Adrenal gland (tissue), 12 donors: ENCODE measurements around the gene PAK5. TPM values are rescaled to one million over a fixed set of nuclear protein-coding genes. Genes with fewer than 3 reads are reported as not detected.

Experiments used
- DNase-seq, 7 donors: peaks; one replicate each; pipeline ENCODE4 v3.0.0-alpha.2; 2019 to 2020
- H3K27ac ChIP-seq, 5 donors: fragments of 200-600 bp; sonication (generic) in 4 of 5; 1 replicate in 3 of 5; 2 replicates in 2 of 5; pipeline versions ENCODE4 v1.5.1 to v1.8.0; 2016 to 2020; ENCODE audit warnings: mild to moderate bottlenecking in 1 of 5
- H3K27me3 ChIP-seq: fragments of 200-600 bp; 2 replicates; pipeline ENCODE4 v1.8.0; 2021
- H3K36me3 ChIP-seq, 2 donors: fragments of 200-600 bp; replicated peaks in 1 of 2; 1 replicate in 1 of 2; 2 replicates in 1 of 2; pipeline versions ENCODE4 v1.5.1 to v1.8.0; 2018 to 2022
- H3K4me1 ChIP-seq, 2 donors: fragments of 200-600 bp; replicated peaks in 1 of 2; 1 replicate in 1 of 2; 2 replicates in 1 of 2; pipeline versions ENCODE4 v1.5.1 to v1.8.0; 2018 to 2021
- H3K4me3 ChIP-seq, 4 donors: fragments of 200-600 bp; sonication (generic) in 3 of 4; one replicate each; pipeline ENCODE4 v1.5.1; 2016 to 2018
- H3K9me3 ChIP-seq, 3 donors: fragments of 200-600 bp; sonication (generic) in 1 of 3; replicated peaks in 1 of 3; 1 replicate in 2 of 3; 2 replicates in 1 of 3; pipeline versions ENCODE4 v1.5.1 to v1.8.0; 2016 to 2021
- CTCF ChIP-seq, 6 experiments: fragments of 450-650 bp in 4 of 6; fragments of 200-600 bp in 2 of 6; sonication (generic) in 1 of 6; IDR thresholded peaks; 1 replicate in 5 of 6; 2 replicates in 1 of 6; pipeline versions ENCODE4 v1.5.1 to v1.8.0; 2016 to 2021; ENCODE audit warnings: antibody characterized with exemption in 6 of 6, mild to moderate bottlenecking in 2 of 6, moderate library complexity in 1 of 6
- POLR2A ChIP-seq, 2 donors: fragments of 450-650 bp; IDR thresholded peaks; one replicate each; pipeline ENCODE4 v1.6.1; 2017; ENCODE audit warnings: antibody characterized with exemption in 2 of 2, mild to moderate bottlenecking in 2 of 2, moderate library complexity in 1 of 2
- WGBS, 4 donors: extraction: QIAGEN DNeasy Blood & Tissue Kit in 2 of 4; methylation state at CpG; one replicate each; pipeline versions ENCODE4 v1.1.5 to v1.1.7; 2013 to 2017; 5-methylcytosine and 5-hydroxymethylcytosine counted together
- intact Hi-C, 2 donors: fragments of 100-400 bp; cut with DNase I; formaldehyde crosslinking; loops; one replicate each; pipeline versions ENCODE4 v1.14.1 to v1.15.0; 2022 to 2023
- polyA plus RNA-seq, 3 donors: library from polyadenylated mRNA; stranded (reverse); fragments of 200-250 nt in 2 of 3; fragments of 350-450 nt in 1 of 3; fragmentation: Illumina TruSeq in 1 of 3; extraction: RNeasy Lipid Tissue Mini Kit (QIAGEN cat#74804) in 1 of 3; gene quantifications; one replicate each; pipeline ENCODE4 v1.2.3, GENCODE V29; 2013 to 2014
- total RNA-seq, 9 donors: library from RNA; depleted of rRNA in 4 of 9; stranded (reverse); fragments of >200 nt in 4 of 9; fragments of 120-200 nt in 1 of 9; fragmentation: NEBNext Ultra II Directional in 1 of 9; extraction: Animal tissue kit (Norgen Biotek cat#: 25700) in 1 of 9; gene quantifications; one replicate each; pipeline versions ENCODE4 v1.1.0 to v1.2.4, GENCODE V29; 2013 to 2023
- donor health status: healthy with polysubstance abuse.
- donor health status: Bipolar disorder and iron deficiency.
- donor health status: DM: yes; HTN: yes; CAD: no.
- donor health status: DM: no; HTN: no; CAD: no.
- donor health status: DM: no; HTN: no; CAD: no.
- donor health status: DM: yes; HTN: yes; CAD: no.

The PAK5 gene
- total and polyA plus RNA-seq, 12 donors = 1.2 to 17.0 (median 4.0) TPM

- no peak overlapping the region for H3K27ac ChIP-seq
- no peaks in the 10 kb centered on the region for H3K4me1 ChIP-seq
- WGBS, 4 donors = 68 to 84% (median 76%) methylated on average over 4 of the region's 4 CpGs
- no peak for DNase-seq
- H3K9me3 ChIP-seq = no peaks in the 10 kb centered on the region
- no peak overlapping the region for H3K4me3 ChIP-seq
- H3K36me3 ChIP-seq = no peaks in the 10 kb centered on the region
- intact Hi-C loops = no loop called here
- TF ChIP-seq CTCF (IDR thresholded peaks at IDR 0.05) (no peak), POLR2A (IDR thresholded peaks at IDR 0.05) (no peak)
- no peaks in the 10 kb centered on the region for H3K27me3 ChIP-seq
Measured at GRCh38 chr20:9581509-9581908, 257.4 kb downstream of the PAK5 start.

GRCh38 chr20:9578594-9578993 is 260.3 kb downstream of the PAK5 start:
- intact Hi-C loops = no loop called here
- DNase-seq = no peak
- Histone ChIP-seq H3K9me3 (no peaks in the 10 kb centered on the region), H3K4me1 (no peaks in the 10 kb centered on the region), H3K27ac (no peak overlapping the region), H3K36me3 (no peaks in the 10 kb centered on the region), H3K4me3 (no peak overlapping the region), H3K27me3 (no peaks in the 10 kb centered on the region)
- TF ChIP-seq POLR2A (IDR thresholded peaks at IDR 0.05) = no peak
- no peak for TF ChIP-seq CTCF (IDR thresholded peaks at IDR 0.05)
- 61 to 75% (median 72%) methylated on average over 2 of the region's 2 CpGs for WGBS, 4 donors

GRCh38 chr20:9577397-9577796 is 261.5 kb downstream of the PAK5 start:
- no peaks in the 10 kb centered on the region for H3K4me1 ChIP-seq
- no peaks in the 10 kb centered on the region for H3K9me3 ChIP-seq
- H3K36me3 ChIP-seq = no peaks in the 10 kb centered on the region
- H3K4me3 ChIP-seq = no peak overlapping the region
- no peaks in the 10 kb centered on the region for H3K27me3 ChIP-seq
- no peak for DNase-seq
- no peak for TF ChIP-seq POLR2A (IDR thresholded peaks at IDR 0.05)
- no peak for TF ChIP-seq CTCF (IDR thresholded peaks at IDR 0.05)
- H3K27ac ChIP-seq = no peak overlapping the region
- 83 to 88% (median 84%) methylated on average over 7 of the region's 7 CpGs for WGBS, 4 donors
- intact Hi-C loops = no loop called here

- Histone ChIP-seq H3K9me3 (no peaks in the 10 kb centered on the region), H3K4me3 (no peak overlapping the region), H3K4me1 (no peaks in the 10 kb centered on the region), H3K27ac (no peak overlapping the region), H3K36me3 (no peaks in the 10 kb centered on the region), H3K27me3 (no peaks in the 10 kb centered on the region)
- intact Hi-C loops = no loop called here
- TF ChIP-seq POLR2A (IDR thresholded peaks at IDR 0.05) (no peak), CTCF (IDR thresholded peaks at IDR 0.05) (no peak)
- DNase-seq = no peak
- WGBS, 4 donors = 82 to 100% (median 89%) methylated on average over 4 of the region's 4 CpGs
Measured at GRCh38 chr20:9576695-9577094, 262.2 kb downstream of the PAK5 start.
